HFF-Myc (cell line): ENCODE measurements around the gene IKZF2.

Experiments
- DNase-seq: peaks from one replicate; pipeline ENCODE4 v3.0.0-alpha.2; 2011; ENCODE audit warnings: low read depth; ENCODE audit errors: extremely low read depth
- H3K4me3 ChIP-seq: replicated peaks from 2 replicates; pipeline ENCODE4 v1.5.1; 2011; ENCODE audit warnings: low read depth, mild to moderate bottlenecking, control low read depth, low read length
- TF ChIP-seq, protein P1 (sequence below): IDR thresholded peaks from 2 replicates; pipeline ENCODE4 v1.5.1; 2012; ENCODE audit warnings: mild to moderate bottlenecking, low read depth, low read length, control low read depth; ENCODE audit errors: missing control alignments

Gene IKZF2

DNA sequence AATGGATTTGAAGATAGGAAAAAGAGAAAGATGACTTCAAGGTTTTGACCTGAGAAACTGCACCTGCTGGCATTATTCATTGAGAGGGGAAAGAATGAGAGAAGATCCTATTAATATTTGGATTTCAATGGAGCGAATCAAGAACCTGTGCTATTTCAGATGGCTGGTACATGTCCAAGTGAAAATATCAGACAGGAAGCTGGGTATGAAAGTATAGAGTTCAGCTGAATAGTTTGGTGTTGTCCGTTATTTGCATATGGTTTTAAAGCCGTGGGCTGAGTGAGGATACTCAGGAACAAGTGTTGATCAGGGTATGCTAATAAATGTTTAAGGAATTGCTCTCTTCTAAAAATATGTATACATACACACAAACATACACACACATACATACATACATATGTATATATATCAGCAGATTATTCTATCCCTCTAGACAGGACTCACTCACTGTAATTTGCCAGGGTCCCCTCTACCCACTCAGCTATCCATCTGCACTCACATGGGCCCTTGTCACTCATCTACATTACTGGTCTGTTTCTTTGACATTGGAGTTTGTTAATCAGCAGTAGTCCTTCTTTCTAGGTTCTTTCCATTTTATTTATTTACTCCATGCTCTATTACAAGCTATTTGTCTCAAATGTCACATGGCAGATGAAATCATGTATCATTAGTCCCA, 33.9 kb upstream of the IKZF2 start:
- no peak for DNase-seq
- H3K4me3 ChIP-seq: no peak overlapping the region
- TF ChIP-seq, protein P1, sequence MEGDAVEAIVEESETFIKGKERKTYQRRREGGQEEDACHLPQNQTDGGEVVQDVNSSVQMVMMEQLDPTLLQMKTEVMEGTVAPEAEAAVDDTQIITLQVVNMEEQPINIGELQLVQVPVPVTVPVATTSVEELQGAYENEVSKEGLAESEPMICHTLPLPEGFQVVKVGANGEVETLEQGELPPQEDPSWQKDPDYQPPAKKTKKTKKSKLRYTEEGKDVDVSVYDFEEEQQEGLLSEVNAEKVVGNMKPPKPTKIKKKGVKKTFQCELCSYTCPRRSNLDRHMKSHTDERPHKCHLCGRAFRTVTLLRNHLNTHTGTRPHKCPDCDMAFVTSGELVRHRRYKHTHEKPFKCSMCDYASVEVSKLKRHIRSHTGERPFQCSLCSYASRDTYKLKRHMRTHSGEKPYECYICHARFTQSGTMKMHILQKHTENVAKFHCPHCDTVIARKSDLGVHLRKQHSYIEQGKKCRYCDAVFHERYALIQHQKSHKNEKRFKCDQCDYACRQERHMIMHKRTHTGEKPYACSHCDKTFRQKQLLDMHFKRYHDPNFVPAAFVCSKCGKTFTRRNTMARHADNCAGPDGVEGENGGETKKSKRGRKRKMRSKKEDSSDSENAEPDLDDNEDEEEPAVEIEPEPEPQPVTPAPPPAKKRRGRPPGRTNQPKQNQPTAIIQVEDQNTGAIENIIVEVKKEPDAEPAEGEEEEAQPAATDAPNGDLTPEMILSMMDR: no peak

DNA sequence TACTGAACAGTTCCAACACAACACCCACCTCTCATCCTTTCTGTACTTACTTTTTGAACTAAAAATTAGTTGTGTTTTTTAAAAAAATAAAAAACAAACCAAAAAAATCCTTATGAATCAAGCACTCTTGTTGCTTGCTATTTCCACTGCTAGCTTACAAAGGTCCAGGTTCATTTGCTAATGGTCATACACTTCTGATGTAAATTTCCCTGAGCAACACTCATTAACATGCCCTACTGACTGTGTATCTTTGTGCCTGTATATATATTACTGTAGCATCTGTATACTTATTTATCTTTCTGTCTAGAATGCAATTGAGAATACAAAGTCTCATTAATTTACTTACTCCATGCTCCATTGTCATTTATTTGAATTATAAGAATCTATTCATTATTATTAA, 30.3 kb upstream of the IKZF2 start:
- H3K4me3 ChIP-seq: no peak overlapping the region
- TF ChIP-seq, protein P1: no peak
- no peak for DNase-seq

DNA sequence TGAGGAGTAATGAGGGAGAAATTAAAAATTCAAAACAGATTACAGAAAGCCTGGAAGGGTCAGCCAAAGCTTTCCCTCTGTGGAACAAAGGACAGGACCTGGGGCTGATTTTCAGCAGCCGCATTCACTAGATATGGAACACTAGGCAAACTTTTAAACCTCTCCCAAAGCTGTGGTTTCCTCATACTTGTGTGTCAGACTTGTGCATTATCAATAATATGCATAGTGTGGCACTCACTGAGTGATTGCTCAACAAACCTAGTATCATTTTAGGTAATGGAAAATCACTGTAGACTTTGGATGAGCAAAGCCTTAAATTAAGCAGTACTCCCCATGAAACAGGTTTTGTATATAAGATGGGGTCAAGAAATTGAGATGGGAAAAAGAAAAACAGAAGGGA, 26.3 kb upstream of the IKZF2 start:
- DNase-seq: no peak
- TF ChIP-seq, protein P1: no peak
- no peak overlapping the region for H3K4me3 ChIP-seq

DNA sequence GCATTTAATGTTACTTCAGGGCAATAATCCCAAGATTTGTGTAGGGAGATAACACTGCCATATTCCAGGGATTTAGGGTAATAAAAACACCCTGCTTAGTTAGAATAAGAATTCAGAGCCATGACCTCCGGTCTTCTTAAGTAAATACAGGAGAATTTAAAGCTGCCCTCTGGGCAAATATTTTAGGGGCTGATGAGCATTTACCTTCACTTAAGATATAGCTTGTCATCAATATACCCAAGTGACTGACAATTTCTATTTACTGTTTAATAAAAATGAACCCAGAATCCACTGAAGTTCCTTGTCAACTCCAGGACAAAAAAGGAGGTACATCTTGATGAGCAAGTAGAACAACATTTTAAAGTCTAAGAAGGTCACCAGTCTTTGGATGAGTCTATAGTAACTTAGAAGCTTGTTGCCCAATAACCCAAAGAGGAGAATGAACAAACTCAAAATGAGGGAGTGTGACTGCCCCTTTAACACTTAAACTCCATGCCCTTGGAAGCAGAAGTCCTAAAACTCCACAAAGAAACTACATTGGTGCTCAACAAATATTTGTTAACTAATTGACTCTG, 24.3 kb upstream of the IKZF2 start:
- DNase-seq: no peak
- TF ChIP-seq, protein P1: no peak
- H3K4me3 ChIP-seq: no peak overlapping the region

DNA sequence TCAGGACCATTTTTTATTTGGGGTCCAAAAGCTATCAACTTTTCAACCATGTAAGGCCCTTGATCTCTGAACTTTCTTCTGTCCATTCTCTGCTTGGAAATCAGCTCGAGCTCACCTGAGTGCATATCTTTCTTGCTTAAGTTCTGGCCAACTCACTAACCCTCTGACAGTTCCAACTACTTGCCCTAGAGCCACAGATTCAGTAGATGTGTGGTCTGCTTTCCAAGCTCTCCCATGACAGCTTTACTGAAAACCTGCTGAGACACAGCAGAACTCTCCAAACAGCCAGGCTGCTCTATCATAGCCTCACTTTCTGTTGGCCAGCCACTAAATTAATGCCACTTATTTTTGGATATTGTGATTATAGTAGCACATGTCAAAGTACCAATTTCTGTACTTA, 21.2 kb upstream of the IKZF2 start:
- TF ChIP-seq, protein P1: no peak
- no peak for DNase-seq
- H3K4me3 ChIP-seq: no peak overlapping the region

DNA sequence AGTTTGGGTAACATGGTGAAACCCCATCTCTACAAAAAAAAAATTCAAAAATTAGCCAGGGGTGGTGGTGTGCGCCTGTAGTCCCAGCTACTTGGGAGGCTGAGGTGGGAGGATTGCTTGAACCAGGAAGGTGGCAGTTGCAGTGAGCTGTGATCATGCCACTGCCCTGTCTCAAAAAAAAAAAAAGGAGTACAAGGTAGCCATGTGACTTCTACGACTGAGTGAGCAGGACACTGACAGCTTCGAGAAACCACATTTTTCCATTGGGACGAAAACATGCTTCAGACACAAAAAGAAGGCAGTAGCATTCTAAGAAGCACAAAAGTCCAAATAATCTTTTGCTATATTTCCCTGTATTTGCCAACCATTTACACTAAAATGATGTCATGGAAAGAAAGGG, 19.7 kb upstream of the IKZF2 start:
- H3K4me3 ChIP-seq: no peak overlapping the region
- DNase-seq: no peak
- TF ChIP-seq, protein P1: no peak
